GM23338 (cell line): Measurements from ENCODE around the gene KLK2. TPM values are rescaled to one million over a fixed set of nuclear protein-coding genes. Genes with fewer than 3 reads are reported as not detected.

ENCODE experiments used
- ATAC-seq: fragments of 200-7000 bp; cut with Tn5 transposase; 3 replicates; pipeline ENCODE4 v1.9.1; 2020
- DNase-seq: peaks from one replicate; pipeline ENCODE4 v3.0.0-alpha.2; 2015; ENCODE audit warnings: low spot score
- H2AFZ ChIP-seq: fragments of 200-600 bp; sonication (generic); 2 replicates; pipeline ENCODE4 v1.8.0; 2016; ENCODE audit warnings: antibody characterized with exemption, mild to moderate bottlenecking, moderate library complexity
- H3F3A ChIP-seq: fragments of 200-600 bp; sonication (generic); replicated peaks from 2 replicates; pipeline ENCODE4 v1.8.0; 2017; ENCODE audit warnings: antibody characterized with exemption, mixed run types, low read depth
- H3K27ac ChIP-seq: fragments of 200-600 bp; sonication (generic); 2 replicates; pipeline ENCODE4 v1.6.1; 2016; ENCODE audit warnings: low read depth
- H3K27me3 ChIP-seq: fragments of 200-600 bp; sonication (generic); 2 replicates; pipeline ENCODE4 v1.8.0; 2016; ENCODE audit warnings: mild to moderate bottlenecking, mixed run types, moderate library complexity; ENCODE audit not compliant: insufficient read depth
- H3K36me3 ChIP-seq: fragments of 200-600 bp; sonication (generic); 2 replicates; pipeline ENCODE4 v1.8.0; 2016; ENCODE audit warnings: mild to moderate bottlenecking; ENCODE audit not compliant: insufficient read depth
- H3K4me1 ChIP-seq: fragments of 200-600 bp; sonication (generic); 2 replicates; pipeline ENCODE4 v1.8.0; 2016; ENCODE audit warnings: mild to moderate bottlenecking, moderate library complexity; ENCODE audit not compliant: insufficient read depth
- H3K4me2 ChIP-seq: fragments of 200-600 bp; sonication (generic); 2 replicates; pipeline ENCODE4 v1.7.1; 2017; ENCODE audit warnings: mixed run types
- H3K4me3 ChIP-seq: fragments of 200-600 bp; sonication (generic); 2 replicates; pipeline ENCODE4 v1.6.1; 2016; ENCODE audit warnings: mixed run types
- H3K79me2 ChIP-seq: fragments of 200-600 bp; sonication (generic); replicated peaks from 2 replicates; pipeline ENCODE4 v1.8.0; 2017; ENCODE audit warnings: mild to moderate bottlenecking; ENCODE audit not compliant: insufficient read depth
- H3K9me2 ChIP-seq: fragments of 200-600 bp; sonication (generic); 2 replicates; pipeline ENCODE4 v1.8.0; 2017; ENCODE audit not compliant: insufficient read depth
- H4K20me1 ChIP-seq: fragments of 200-600 bp; sonication (generic); replicated peaks from 2 replicates; pipeline ENCODE4 v1.8.0; 2017; ENCODE audit warnings: mild to moderate bottlenecking; ENCODE audit not compliant: insufficient read depth
- H3K27ac Mint-ChIP-seq: 2 replicates; pipeline ENCODE4 v1.8.0; 2020; ENCODE audit warnings: inconsistent platforms, mild to moderate bottlenecking, moderate library complexity, mixed read lengths
- H3K27me3 Mint-ChIP-seq: 3 replicates; pipeline ENCODE4 v1.8.0; 2022; ENCODE audit warnings: low read depth, mild to moderate bottlenecking, moderate library complexity, mixed read lengths, inconsistent platforms; ENCODE audit not compliant: insufficient read depth, poor library complexity
- H3K36me3 Mint-ChIP-seq: 3 replicates; pipeline ENCODE4 v1.8.0; 2021; ENCODE audit warnings: low read depth, mild to moderate bottlenecking, inconsistent platforms, moderate library complexity, mixed read lengths
- H3K4me1 Mint-ChIP-seq: 3 replicates; pipeline ENCODE4 v1.8.0; 2020; ENCODE audit warnings: mild to moderate bottlenecking, inconsistent platforms, mixed read lengths
- H3K4me3 Mint-ChIP-seq: 3 replicates; pipeline ENCODE4 v1.8.0; 2021; ENCODE audit warnings: moderate library complexity, mild to moderate bottlenecking, inconsistent platforms, mixed read lengths
- H3K9me3 Mint-ChIP-seq: 3 replicates; pipeline ENCODE4 v1.8.0; 2020; ENCODE audit warnings: moderate library complexity, mild to moderate bottlenecking, inconsistent platforms, mixed read lengths
- CREB1 ChIP-seq: fragments of 250-450 bp; sonication (Bioruptor Pico); IDR thresholded peaks from 2 replicates; pipeline ENCODE4 v1.5.0; 2020; ENCODE audit warnings: low read depth, mild to moderate bottlenecking, moderate library complexity
- CTCF ChIP-seq, 2 experiments: fragments of 200-600 bp in 1 of 2; sonication (generic) in 1 of 2; conservative IDR thresholded peaks; 2 replicates each; pipeline versions ENCODE4 v1.5.1 to v1.6.1; 2016 to 2017; ENCODE audit warnings: antibody characterized with exemption in 2 of 2, low read depth in 2 of 2, mild to moderate bottlenecking in 2 of 2, moderate library complexity in 1 of 2
- EZH2 ChIP-seq: fragments of 200-600 bp; sonication (generic); IDR thresholded peaks from one replicate; pipeline ENCODE4 v1.8.0; 2017; ENCODE audit warnings: antibody characterized with exemption, mild to moderate bottlenecking, low read depth; ENCODE audit not compliant: unreplicated experiment
- EZH2phosphoT487 ChIP-seq: fragments of 200-600 bp; sonication (generic); IDR thresholded peaks from one replicate; pipeline ENCODE4 v1.8.1; 2018; ENCODE audit warnings: antibody characterized with exemption; ENCODE audit not compliant: unreplicated experiment
- JUNB ChIP-seq: IDR thresholded peaks from one replicate; pipeline ENCODE4 v1.6.1; 2016; ENCODE audit warnings: antibody characterized with exemption; ENCODE audit not compliant: unreplicated experiment
- NANOG ChIP-seq: IDR thresholded peaks from 2 replicates; pipeline ENCODE4 v1.6.1; 2016; ENCODE audit warnings: antibody characterized with exemption, borderline replicate concordance
- POLR2AphosphoS5 ChIP-seq: IDR thresholded peaks from 2 replicates; pipeline ENCODE4 v1.6.1; 2016; ENCODE audit warnings: antibody characterized with exemption, low read depth
- STAT1 ChIP-seq: IDR thresholded peaks from one replicate; pipeline ENCODE4 v1.6.1; 2016; ENCODE audit warnings: antibody characterized with exemption; ENCODE audit not compliant: unreplicated experiment
- ZNF114 ChIP-seq: fragments of 250-450 bp; sonication (Bioruptor Pico); IDR thresholded peaks from 2 replicates; pipeline ENCODE4 v1.5.0; 2020; ENCODE audit warnings: mild to moderate bottlenecking, moderate library complexity
- ZNF331 ChIP-seq: fragments of 250-450 bp; sonication (Bioruptor Pico); IDR thresholded peaks from 2 replicates; pipeline ENCODE4 v1.5.0; 2020; ENCODE audit warnings: low read depth, mild to moderate bottlenecking, moderate library complexity
- ZNF462 ChIP-seq: fragments of 250-450 bp; sonication (Bioruptor Pico); IDR thresholded peaks from 2 replicates; pipeline ENCODE4 v1.5.0; 2020; ENCODE audit warnings: mild to moderate bottlenecking, moderate library complexity
- polyA plus RNA-seq: library from polyadenylated mRNA; unstranded; fragments of >200 nt; fragmentation: Nextera tagmentation; extraction: Ambion mirVana; gene quantifications from 2 replicates; pipeline ENCODE4 v1.2.1, GENCODE V29; 2016
- total RNA-seq: library from RNA; depleted of rRNA; stranded (reverse); fragments of >200 nt; shearing (Covaris generic); gene quantifications from 2 replicates; pipeline ENCODE4 v1.2.3, GENCODE V29; 2014
- TF ChIP-seq, protein P1 (sequence below): IDR thresholded peaks from one replicate; pipeline ENCODE4 v1.6.1; 2018; ENCODE audit warnings: antibody characterized with exemption; ENCODE audit not compliant: unreplicated experiment
- TF ChIP-seq, protein P2 (sequence below): IDR thresholded peaks from 2 replicates; pipeline ENCODE4 v1.6.1; 2016; ENCODE audit warnings: antibody characterized with exemption

Gene KLK2
- total and polyA plus RNA-seq, 2 experiments from 2014 or later = 0.18 to 0.69 TPM

- Mint-ChIP-seq H3K27ac (no peak overlapping the region), H3K4me3 (no peak overlapping the region), H3K36me3 (peaks cover 43% of the 10 kb centered on the region), H3K27me3 (peaks cover 11% of the 10 kb centered on the region), H3K9me3 (peaks cover 97% of the 10 kb centered on the region), H3K4me1 (no peaks in the 10 kb centered on the region; the same call in 2 of the 3 replicates)
- H4K20me1 ChIP-seq = no peaks in the 10 kb centered on the region
- ATAC-seq (no peak), DNase-seq (no peak)
- no peaks in the 10 kb centered on the region for H3F3A ChIP-seq
- H3K27ac ChIP-seq = no peak overlapping the region
- TF ChIP-seq EZH2 = no peak
- TF ChIP-seq, protein P1, sequence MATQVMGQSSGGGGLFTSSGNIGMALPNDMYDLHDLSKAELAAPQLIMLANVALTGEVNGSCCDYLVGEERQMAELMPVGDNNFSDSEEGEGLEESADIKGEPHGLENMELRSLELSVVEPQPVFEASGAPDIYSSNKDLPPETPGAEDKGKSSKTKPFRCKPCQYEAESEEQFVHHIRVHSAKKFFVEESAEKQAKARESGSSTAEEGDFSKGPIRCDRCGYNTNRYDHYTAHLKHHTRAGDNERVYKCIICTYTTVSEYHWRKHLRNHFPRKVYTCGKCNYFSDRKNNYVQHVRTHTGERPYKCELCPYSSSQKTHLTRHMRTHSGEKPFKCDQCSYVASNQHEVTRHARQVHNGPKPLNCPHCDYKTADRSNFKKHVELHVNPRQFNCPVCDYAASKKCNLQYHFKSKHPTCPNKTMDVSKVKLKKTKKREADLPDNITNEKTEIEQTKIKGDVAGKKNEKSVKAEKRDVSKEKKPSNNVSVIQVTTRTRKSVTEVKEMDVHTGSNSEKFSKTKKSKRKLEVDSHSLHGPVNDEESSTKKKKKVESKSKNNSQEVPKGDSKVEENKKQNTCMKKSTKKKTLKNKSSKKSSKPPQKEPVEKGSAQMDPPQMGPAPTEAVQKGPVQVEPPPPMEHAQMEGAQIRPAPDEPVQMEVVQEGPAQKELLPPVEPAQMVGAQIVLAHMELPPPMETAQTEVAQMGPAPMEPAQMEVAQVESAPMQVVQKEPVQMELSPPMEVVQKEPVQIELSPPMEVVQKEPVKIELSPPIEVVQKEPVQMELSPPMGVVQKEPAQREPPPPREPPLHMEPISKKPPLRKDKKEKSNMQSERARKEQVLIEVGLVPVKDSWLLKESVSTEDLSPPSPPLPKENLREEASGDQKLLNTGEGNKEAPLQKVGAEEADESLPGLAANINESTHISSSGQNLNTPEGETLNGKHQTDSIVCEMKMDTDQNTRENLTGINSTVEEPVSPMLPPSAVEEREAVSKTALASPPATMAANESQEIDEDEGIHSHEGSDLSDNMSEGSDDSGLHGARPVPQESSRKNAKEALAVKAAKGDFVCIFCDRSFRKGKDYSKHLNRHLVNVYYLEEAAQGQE = no peak
- TF ChIP-seq JUNB = no peak
- no peak for TF ChIP-seq NANOG
- TF ChIP-seq CTCF (conservative IDR thresholded peaks at IDR 0.05; ENCODE audit: low read depth in 2 of 2) = no peak
- no peak for TF ChIP-seq STAT1
- TF ChIP-seq ZNF331 (CRISPR knock-in tag) = no peak
- TF ChIP-seq ZNF114 (CRISPR knock-in tag) = no peak
- TF ChIP-seq, protein P2, sequence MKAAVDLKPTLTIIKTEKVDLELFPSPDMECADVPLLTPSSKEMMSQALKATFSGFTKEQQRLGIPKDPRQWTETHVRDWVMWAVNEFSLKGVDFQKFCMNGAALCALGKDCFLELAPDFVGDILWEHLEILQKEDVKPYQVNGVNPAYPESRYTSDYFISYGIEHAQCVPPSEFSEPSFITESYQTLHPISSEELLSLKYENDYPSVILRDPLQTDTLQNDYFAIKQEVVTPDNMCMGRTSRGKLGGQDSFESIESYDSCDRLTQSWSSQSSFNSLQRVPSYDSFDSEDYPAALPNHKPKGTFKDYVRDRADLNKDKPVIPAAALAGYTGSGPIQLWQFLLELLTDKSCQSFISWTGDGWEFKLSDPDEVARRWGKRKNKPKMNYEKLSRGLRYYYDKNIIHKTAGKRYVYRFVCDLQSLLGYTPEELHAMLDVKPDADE = no peak
- no peak for TF ChIP-seq EZH2phosphoT487
- TF ChIP-seq CREB1 (CRISPR knock-in tag) = no peak
- TF ChIP-seq POLR2AphosphoS5 = no peak
- TF ChIP-seq ZNF462 (CRISPR knock-in tag) = no peak
- H3K4me1 ChIP-seq = no peaks in the 10 kb centered on the region
- H3K79me2 ChIP-seq = no peaks in the 10 kb centered on the region
- no peaks in the 10 kb centered on the region for H3K9me2 ChIP-seq
- no peak overlapping the region for H3K4me3 ChIP-seq
- no peaks in the 10 kb centered on the region for H3K36me3 ChIP-seq
- H3K4me2 ChIP-seq = no peak overlapping the region
- H2AFZ ChIP-seq = no peak overlapping the region
- H3K27me3 ChIP-seq = no peaks in the 10 kb centered on the region
Measured at GRCh38 chr19:50891253-50891625, 18.0 kb downstream of the KLK2 start.
